Thoracic aorta (tissue), 2 donors: ENCODE data around the gene PCK1. TPM values are rescaled to one million over a fixed set of nuclear protein-coding genes. Genes with fewer than 3 reads are reported as not detected.

ENCODE experiments used
- ATAC-seq: fragments of 150-250 bp; one replicate; pipeline ENCODE4 v1.8.0; 2017; ENCODE audit warnings: low read depth; ENCODE audit not compliant: insufficient number of reproducible peaks, low FRiP score
- DNase-seq: peaks from one replicate; pipeline ENCODE4 v3.0.0-alpha.2; 2020; ENCODE audit warnings: low spot score
- H3K27ac ChIP-seq, 2 donors: fragments of 200-600 bp; sonication (generic); 1 replicate in 1 of 2; 2 replicates in 1 of 2; pipeline ENCODE4 v1.5.1; 2016; ENCODE audit warnings: mild to moderate bottlenecking in 2 of 2, moderate library complexity in 2 of 2
- H3K27me3 ChIP-seq: fragments of 200-600 bp; sonication (generic); replicated peaks from 2 replicates; pipeline ENCODE4 v1.6.0; 2016; ENCODE audit warnings: mild to moderate bottlenecking; ENCODE audit not compliant: insufficient read depth
- H3K36me3 ChIP-seq: fragments of 200-600 bp; sonication (generic); one replicate; pipeline ENCODE4 v1.5.1; 2016
- H3K4me1 ChIP-seq, 2 donors: fragments of 200-600 bp; sonication (generic); 1 replicate in 1 of 2; 2 replicates in 1 of 2; pipeline versions ENCODE4 v1.5.1 to v1.6.0; 2016; ENCODE audit warnings: low read depth in 2 of 2, mild to moderate bottlenecking in 1 of 2; ENCODE audit not compliant: control insufficient read depth in 1 of 2
- H3K4me3 ChIP-seq: fragments of 200-600 bp; sonication (generic); 2 replicates; pipeline ENCODE4 v1.5.1; 2016; ENCODE audit warnings: mild to moderate bottlenecking
- H3K9me3 ChIP-seq: fragments of 200-600 bp; sonication (generic); 2 replicates; pipeline ENCODE4 v1.5.1; 2016
- CTCF ChIP-seq: fragments of 200-600 bp; sonication (generic); IDR thresholded peaks from one replicate; pipeline ENCODE4 v1.5.1; 2019; ENCODE audit warnings: antibody characterized with exemption
- total RNA-seq, 2 donors: library from RNA; depleted of rRNA; stranded (reverse); fragments of >200 nt; gene quantifications; one replicate each; pipeline versions ENCODE4 v1.1.0 to v1.2.3, GENCODE V29; 2016

Gene PCK1
- total RNA-seq, 2 donors from 2014 or later = 0.56 to 4.2 TPM

GRCh38 chr20:57582432-57583288 is 21.8 kb downstream of the PCK1 start:
- DNase-seq (no peak), ATAC-seq (peak; percentile 67)
- TF ChIP-seq CTCF = peak; percentile 30
- Histone ChIP-seq H3K36me3 (no peaks in the 10 kb centered on the region), H3K27ac (peak overlapping the region; percentile 75 to 78), H3K4me3 (peak overlapping the region; percentile 51), H3K4me1 (peaks cover 4 to 30% of the 10 kb centered on the region in 2 donors), H3K9me3 (no peaks in the 10 kb centered on the region), H3K27me3 (no peaks in the 10 kb centered on the region)

- Histone ChIP-seq H3K4me1 (peaks cover 4 to 30% of the 10 kb centered on the region in 2 donors), H3K27ac (peak overlapping the region; percentile 75 to 78), H3K36me3 (no peaks in the 10 kb centered on the region), H3K4me3 (peak overlapping the region; percentile 51), H3K9me3 (no peaks in the 10 kb centered on the region), H3K27me3 (no peaks in the 10 kb centered on the region)
- TF ChIP-seq CTCF = no peak
- ATAC-seq (no peak), DNase-seq (no peak)
Measured at GRCh38 chr20:57583289-57584257, 22.7 kb downstream of the PCK1 start.

- DNase-seq = no peak
- no peak overlapping the region for H3K27ac ChIP-seq
Measured at GRCh38 chr20:57584768-57585461, 24.0 kb downstream of the PCK1 start.

GRCh38 chr20:57585466-57586213 is 24.7 kb downstream of the PCK1 start:
- H3K4me3 ChIP-seq = no peak overlapping the region
- no peaks in the 10 kb centered on the region for H3K9me3 ChIP-seq
- H3K36me3 ChIP-seq = no peaks in the 10 kb centered on the region
- ATAC-seq (no peak), DNase-seq (no peak)
- no peaks in the 10 kb centered on the region for H3K27me3 ChIP-seq
- no peak overlapping the region for H3K27ac ChIP-seq
- H3K4me1 ChIP-seq = peaks cover 4 to 30% of the 10 kb centered on the region in 2 donors
- no peak for TF ChIP-seq CTCF

More at GRCh38 chr20:57584768-57585461, 24.0 kb downstream of the PCK1 start:
- no peak for ATAC-seq
- H3K4me1 ChIP-seq = peaks cover 4 to 30% of the 10 kb centered on the region in 2 donors
- no peak for TF ChIP-seq CTCF
- no peaks in the 10 kb centered on the region for H3K27me3 ChIP-seq
- no peak overlapping the region for H3K4me3 ChIP-seq
- no peaks in the 10 kb centered on the region for H3K36me3 ChIP-seq
- H3K9me3 ChIP-seq = no peaks in the 10 kb centered on the region
